A673 (cell line): ENCODE measurements around the gene SEMA3A.

ENCODE experiments used
- CTCF ChIP-seq: fragments of 300-800, 200-600 bp; sonication (generic); conservative IDR thresholded peaks from 2 replicates; pipeline ENCODE4 v1.5.1; 2017; ENCODE audit warnings: low read depth, mild to moderate bottlenecking, antibody characterized with exemption, low read length, moderate library complexity, mixed read lengths
- EZH2 ChIP-seq: fragments of 200-600 bp; sonication (generic); IDR thresholded peaks from 2 replicates; pipeline ENCODE4 v1.6.1; 2017; ENCODE audit warnings: borderline replicate concordance, low read depth, mild to moderate bottlenecking, mixed read lengths, antibody characterized with exemption, low read length; ENCODE audit not compliant: poor library complexity, severe bottlenecking

- TF ChIP-seq CTCF (no peak), EZH2 (no peak)
Observed at GRCh38 chr7:84091318-84091717, 103.3 kb downstream of the SEMA3A start.
